ENCODE results near the gene CASP9.
"Not testable (repeated sequence)": the region's sequence is repeated elsewhere in the genome, so short reads cannot be mapped to it uniquely, and the experiment has no call there.

DNA sequence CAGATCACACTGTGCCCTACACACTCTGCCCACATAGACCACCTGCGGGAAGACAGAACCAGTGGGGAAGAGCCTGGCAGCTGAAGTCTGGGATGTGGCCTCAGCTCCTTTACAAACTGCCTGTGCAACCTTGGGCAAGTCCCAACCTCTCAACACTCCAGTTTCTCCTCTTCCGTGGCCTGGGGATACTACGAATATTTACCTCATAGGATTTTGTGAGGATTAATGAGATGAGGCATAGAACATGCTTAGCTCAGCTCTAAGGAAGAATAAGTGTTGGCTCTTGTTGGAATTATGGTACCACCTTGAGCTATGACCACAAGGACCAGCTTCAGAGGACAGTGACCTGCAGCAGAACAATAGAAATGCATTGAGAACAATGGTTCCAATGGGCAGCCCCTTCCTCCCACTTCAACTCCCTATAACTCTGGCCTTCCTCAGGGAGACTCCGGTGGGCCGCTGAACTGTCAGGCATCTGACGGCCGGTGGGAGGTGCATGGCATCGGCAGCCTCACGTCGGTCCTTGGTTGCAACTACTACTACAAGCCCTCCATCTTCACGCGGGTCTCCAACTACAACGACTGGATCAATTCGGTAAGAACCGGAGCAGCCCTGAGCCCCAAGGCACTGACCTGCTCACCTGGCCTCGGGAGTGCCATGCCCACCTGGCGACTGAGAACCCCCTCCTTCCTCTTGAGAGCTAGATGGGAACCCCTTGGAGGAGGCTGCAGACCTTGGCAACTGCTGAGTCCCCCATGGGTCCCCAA is 37.0 kb downstream of the CASP9 start:
- TF ChIP-seq, protein P1, sequence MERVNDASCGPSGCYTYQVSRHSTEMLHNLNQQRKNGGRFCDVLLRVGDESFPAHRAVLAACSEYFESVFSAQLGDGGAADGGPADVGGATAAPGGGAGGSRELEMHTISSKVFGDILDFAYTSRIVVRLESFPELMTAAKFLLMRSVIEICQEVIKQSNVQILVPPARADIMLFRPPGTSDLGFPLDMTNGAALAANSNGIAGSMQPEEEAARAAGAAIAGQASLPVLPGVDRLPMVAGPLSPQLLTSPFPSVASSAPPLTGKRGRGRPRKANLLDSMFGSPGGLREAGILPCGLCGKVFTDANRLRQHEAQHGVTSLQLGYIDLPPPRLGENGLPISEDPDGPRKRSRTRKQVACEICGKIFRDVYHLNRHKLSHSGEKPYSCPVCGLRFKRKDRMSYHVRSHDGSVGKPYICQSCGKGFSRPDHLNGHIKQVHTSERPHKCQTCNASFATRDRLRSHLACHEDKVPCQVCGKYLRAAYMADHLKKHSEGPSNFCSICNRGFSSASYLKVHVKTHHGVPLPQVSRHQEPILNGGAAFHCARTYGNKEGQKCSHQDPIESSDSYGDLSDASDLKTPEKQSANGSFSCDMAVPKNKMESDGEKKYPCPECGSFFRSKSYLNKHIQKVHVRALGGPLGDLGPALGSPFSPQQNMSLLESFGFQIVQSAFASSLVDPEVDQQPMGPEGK (CRISPR knock-in tag; IDR thresholded peaks at IDR 0.05), result not testable (repeated sequence)
- TF ChIP-seq ZFX (CRISPR knock-in tag; IDR thresholded peaks at IDR 0.05; ENCODE audit: low read depth), result not testable (repeated sequence)

Data from HepG2 (cell line).